HG03520 (cell line): Measurements from ENCODE around the gene OR6P1.

ENCODE experiments used
- ATAC-seq: cut with Tn5 transposase; IDR thresholded peaks from one replicate; pipeline ENCODE4 v1.9.1; 2021; ENCODE audit warnings: mild to moderate bottlenecking, moderate library complexity; ENCODE audit not compliant: unreplicated experiment

The OR6P1 gene

GRCh38 chr1:158520021-158520420 is 50.4 kb downstream of the OR6P1 start:
- ATAC-seq: no peak

- no peak for ATAC-seq
Observed at GRCh38 chr1:158516966-158517365, 53.4 kb downstream of the OR6P1 start.
